HG02870 (cell line): Measurements from ENCODE around the gene AGAP1.

ENCODE experiments used
- ATAC-seq: cut with Tn5 transposase; IDR thresholded peaks from one replicate; pipeline ENCODE4 v1.9.1; 2021; ENCODE audit warnings: mild to moderate bottlenecking, moderate library complexity; ENCODE audit not compliant: unreplicated experiment

Gene AGAP1

GRCh38 chr2:235702186-235702585, 208.3 kb downstream of the AGAP1 start:
- ATAC-seq: no peak

GRCh38 chr2:235703711-235704295, 210.0 kb downstream of the AGAP1 start:
- ATAC-seq: no peak

- ATAC-seq: no peak
Observed at GRCh38 chr2:235705296-235705695, 211.5 kb downstream of the AGAP1 start.

- no peak for ATAC-seq
Observed at GRCh38 chr2:235706506-235706905, 212.7 kb downstream of the AGAP1 start.

- no peak for ATAC-seq
Observed at GRCh38 chr2:235707411-235708096, 213.7 kb downstream of the AGAP1 start.

- no peak for ATAC-seq
Observed at GRCh38 chr2:235709124-235709813, 215.4 kb downstream of the AGAP1 start.

- no peak for ATAC-seq
Observed at GRCh38 chr2:235709969-235710879, 216.4 kb downstream of the AGAP1 start.

- ATAC-seq: no peak
Observed at GRCh38 chr2:235710933-235711332, 217.1 kb downstream of the AGAP1 start.

- no peak for ATAC-seq
Observed at GRCh38 chr2:235711527-235711926, 217.7 kb downstream of the AGAP1 start.

- no peak for ATAC-seq
Observed at GRCh38 chr2:235712176-235712575, 218.3 kb downstream of the AGAP1 start.

GRCh38 chr2:235713189-235713588, 219.3 kb downstream of the AGAP1 start:
- ATAC-seq: no peak

- no peak for ATAC-seq
Observed at GRCh38 chr2:235715601-235716000, 221.8 kb downstream of the AGAP1 start.

GRCh38 chr2:235716875-235717496, 223.1 kb downstream of the AGAP1 start:
- ATAC-seq: no peak

- no peak for ATAC-seq
Observed at GRCh38 chr2:235719146-235719942, 225.5 kb downstream of the AGAP1 start.

GRCh38 chr2:235721625-235722024, 227.8 kb downstream of the AGAP1 start:
- ATAC-seq: no peak

GRCh38 chr2:235722869-235723268, 229.0 kb downstream of the AGAP1 start:
- ATAC-seq: no peak

- ATAC-seq: no peak
Observed at GRCh38 chr2:235723371-235723770, 229.5 kb downstream of the AGAP1 start.

- ATAC-seq: no peak
Observed at GRCh38 chr2:235723811-235724465, 230.1 kb downstream of the AGAP1 start.

GRCh38 chr2:235725016-235725489, 231.2 kb downstream of the AGAP1 start:
- ATAC-seq: no peak
